HepG2 (cell line): Measurements from ENCODE around the gene CMTM1. TPM values are rescaled to one million over a fixed set of nuclear protein-coding genes. Genes with fewer than 3 reads are reported as not detected.
A peak's percentile ranks its signal among the peaks of the same experiment; 100 is the strongest.

Experiments
- ATRX ChIP-seq: sonication (generic); formaldehyde crosslinking; IDR thresholded peaks from 2 replicates; pipeline ENCODE4 v1.4.0; 2020; ENCODE audit warnings: missing genetic modification reagents, borderline replicate concordance
- CAMTA2 ChIP-seq: sonication (generic); formaldehyde crosslinking; IDR thresholded peaks from 2 replicates; pipeline ENCODE4 v1.4.0; 2020; ENCODE audit warnings: mild to moderate bottlenecking, missing genetic modification reagents, borderline replicate concordance
- KLF9 ChIP-seq: IDR thresholded peaks from 2 replicates; pipeline ENCODE4 v1.6.1; 2016; ENCODE audit warnings: low read depth
- MXI1 ChIP-seq: IDR thresholded peaks from 3 replicates; pipeline ENCODE4 v1.6.1; 2012; ENCODE audit warnings: low read depth, low read length, inconsistent platforms, borderline replicate concordance
- NFE2 ChIP-seq: sonication (generic); formaldehyde crosslinking; IDR thresholded peaks from 2 replicates; pipeline ENCODE4 v1.4.0; 2020; ENCODE audit warnings: missing genetic modification reagents
- NFE2L1 ChIP-seq: sonication (generic); formaldehyde crosslinking; IDR thresholded peaks from 2 replicates; pipeline ENCODE4 v1.4.0; 2020; ENCODE audit warnings: missing genetic modification reagents, mild to moderate bottlenecking, borderline replicate concordance
- POGZ ChIP-seq: sonication (generic); formaldehyde crosslinking; IDR thresholded peaks from 2 replicates; pipeline ENCODE4 v1.4.0; 2020; ENCODE audit warnings: mild to moderate bottlenecking, missing genetic modification reagents
- PTBP1 ChIP-seq: fragments of 200-400 bp; formaldehyde crosslinking; IDR thresholded peaks from 2 replicates; pipeline ENCODE4 v1.6.1; 2018; ENCODE audit warnings: low read length, low read depth; ENCODE audit not compliant: poor library complexity, severe bottlenecking
- RXRA ChIP-seq: sonication (generic); formaldehyde crosslinking; IDR thresholded peaks from 2 replicates; pipeline ENCODE4 v1.5.1; 2020; ENCODE audit warnings: missing genetic modification reagents
- RXRB ChIP-seq: IDR thresholded peaks from 2 replicates; pipeline ENCODE4 v1.6.1; 2016; ENCODE audit warnings: borderline replicate concordance, missing genetic modification reagents, missing compliant biosample characterization
- TARDBP ChIP-seq: sonication (generic); formaldehyde crosslinking; IDR thresholded peaks from 2 replicates; pipeline ENCODE4 v1.8.0; 2022; ENCODE audit warnings: mild to moderate bottlenecking, missing genetic modification reagents
- TCF12 ChIP-seq, 2 experiments: fragments of 450-650 bp in 1 of 2; sonication (generic) in 1 of 2; formaldehyde crosslinking in 1 of 2; IDR thresholded peaks; 2 replicates each; pipeline versions ENCODE4 v1.6.1 to v1.8.0; 2017 to 2022; ENCODE audit warnings: antibody characterized with exemption in 1 of 2, mild to moderate bottlenecking in 1 of 2, missing genetic modification reagents in 1 of 2, moderate library complexity in 1 of 2
- TFDP2 ChIP-seq: sonication (generic); formaldehyde crosslinking; IDR thresholded peaks from 2 replicates; pipeline ENCODE4 v1.4.0; 2020; ENCODE audit warnings: missing genetic modification reagents
- TOPORS ChIP-seq: sonication (generic); formaldehyde crosslinking; IDR thresholded peaks from 2 replicates; pipeline ENCODE4 v1.8.0; 2023; ENCODE audit warnings: mild to moderate bottlenecking, missing genetic modification reagents
- ZC3H4 ChIP-seq: sonication (generic); formaldehyde crosslinking; IDR thresholded peaks from 2 replicates; pipeline ENCODE4 v1.4.0; 2020; ENCODE audit warnings: missing genetic modification reagents, borderline replicate concordance
- ZNF33A ChIP-seq: sonication (generic); formaldehyde crosslinking; IDR thresholded peaks from 2 replicates; pipeline ENCODE4 v1.5.1; 2020; ENCODE audit warnings: missing genetic modification reagents, mild to moderate bottlenecking, moderate library complexity, borderline replicate concordance
- ZNF687 ChIP-seq: sonication (generic); formaldehyde crosslinking; IDR thresholded peaks from 2 replicates; pipeline ENCODE4 v1.5.1; 2020; ENCODE audit warnings: mild to moderate bottlenecking, missing genetic modification reagents, moderate library complexity
- polyA plus RNA-seq, 8 experiments: library from polyadenylated mRNA; depleted of rRNA in 3 of 8; stranded (reverse) in 7 of 8; unstranded in 1 of 8; fragments of >200 nt; fragmentation: Illumina TruSeq in 4 of 8; extraction: Trizol in 4 of 8; gene quantifications; 2 replicates each; pipeline versions ENCODE4 v1.2.1 to v1.2.3, GENCODE V29; 2011 to 2016; ENCODE audit warnings: low read depth in 4 of 8, missing spikeins in 1 of 8, mixed read lengths in 1 of 8; ENCODE audit not compliant: insufficient read depth in 1 of 8
- total RNA-seq, 5 experiments: library from RNA; depleted of rRNA; stranded (reverse); fragments of >200 nt; fragmentation: Illumina TruSeq; extraction: Trizol; gene quantifications; 2 replicates each; pipeline ENCODE4 v1.2.3, GENCODE V29; 2016; ENCODE audit warnings: low read depth in 1 of 5
- TF ChIP-seq, protein P1 (sequence below): sonication (generic); formaldehyde crosslinking; IDR thresholded peaks from 2 replicates; pipeline ENCODE4 v1.4.0; 2020; ENCODE audit warnings: missing genetic modification reagents
- TF ChIP-seq, protein P2 (sequence below): sonication (generic); formaldehyde crosslinking; IDR thresholded peaks from 2 replicates; pipeline ENCODE4 v1.4.0; 2020; ENCODE audit warnings: missing genetic modification reagents

CMTM1 gene
- total and polyA plus RNA-seq, 2 of the 13 experiments (the other 11 are each of a cell fraction or from before 2014, with no cell fraction given): 1.7 to 2.9 TPM

DNA sequence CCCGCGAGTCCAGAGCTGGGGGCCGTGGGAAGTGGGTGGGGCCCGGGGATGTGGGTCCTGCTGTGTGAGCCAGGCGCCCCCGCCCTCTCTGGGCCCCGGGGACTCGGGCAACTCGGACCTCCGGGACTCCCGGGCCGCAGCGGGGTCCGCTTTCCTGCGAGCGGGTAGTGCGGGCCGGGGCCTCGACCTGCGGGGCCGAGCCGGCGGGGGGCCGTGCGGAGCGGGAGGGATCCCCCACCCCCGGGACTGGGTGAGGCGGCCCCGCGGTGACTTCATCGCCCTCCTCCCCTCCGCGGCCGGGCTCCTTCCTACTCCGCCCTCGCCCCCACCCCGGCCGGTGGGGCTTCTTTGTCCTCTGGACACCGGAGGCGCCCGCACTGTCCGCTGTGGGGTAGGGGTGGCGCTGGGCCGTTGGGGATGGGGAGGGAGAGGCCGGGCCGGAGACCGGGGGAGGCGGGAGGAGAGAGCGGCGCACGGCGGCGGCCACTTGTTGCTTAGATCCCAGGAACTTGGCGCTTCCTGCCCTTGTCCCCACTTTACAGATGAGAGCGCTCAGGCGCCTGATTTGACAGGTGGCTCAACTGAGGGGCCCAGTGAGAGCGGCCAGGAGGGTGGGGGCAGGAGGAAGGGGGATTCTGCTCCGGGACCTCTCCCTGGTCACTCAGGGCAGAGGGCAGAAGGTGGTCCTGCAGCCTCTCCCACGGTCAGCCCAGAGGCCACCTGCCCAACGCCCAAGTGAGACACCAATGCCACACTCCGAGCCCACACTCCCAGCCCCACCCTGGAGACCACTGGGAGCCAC, 39.1 kb downstream of the CMTM1 start (continued):
- TF ChIP-seq TCF12 (IDR thresholded peaks at IDR 0.05) (no peak), TCF12 (CRISPR knock-in tag; IDR thresholded peaks at IDR 0.05) (no peak), ZC3H4 (no peak), RXRA (CRISPR knock-in tag) (no peak), KLF9 (CRISPR knock-in tag) (no peak), CAMTA2 (CRISPR knock-in tag) (no peak), RXRB (CRISPR knock-in tag) (no peak), TOPORS (CRISPR knock-in tag) (no peak), PTBP1 (no peak), NFE2 (no peak), POGZ (CRISPR knock-in tag) (no peak), ZNF33A (CRISPR knock-in tag) (no peak), ATRX (no peak), ZNF687 (CRISPR knock-in tag) (peak; percentile 60; the same call in 1 of the 2 replicates), TFDP2 (CRISPR knock-in tag) (no peak), NFE2L1 (CRISPR knock-in tag) (no peak), TARDBP (CRISPR knock-in tag) (no peak), MXI1 (no peak)
- TF ChIP-seq, protein P1, sequence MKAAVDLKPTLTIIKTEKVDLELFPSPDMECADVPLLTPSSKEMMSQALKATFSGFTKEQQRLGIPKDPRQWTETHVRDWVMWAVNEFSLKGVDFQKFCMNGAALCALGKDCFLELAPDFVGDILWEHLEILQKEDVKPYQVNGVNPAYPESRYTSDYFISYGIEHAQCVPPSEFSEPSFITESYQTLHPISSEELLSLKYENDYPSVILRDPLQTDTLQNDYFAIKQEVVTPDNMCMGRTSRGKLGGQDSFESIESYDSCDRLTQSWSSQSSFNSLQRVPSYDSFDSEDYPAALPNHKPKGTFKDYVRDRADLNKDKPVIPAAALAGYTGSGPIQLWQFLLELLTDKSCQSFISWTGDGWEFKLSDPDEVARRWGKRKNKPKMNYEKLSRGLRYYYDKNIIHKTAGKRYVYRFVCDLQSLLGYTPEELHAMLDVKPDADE: no peak; the same call in 1 of the 2 replicates
- TF ChIP-seq, protein P2, sequence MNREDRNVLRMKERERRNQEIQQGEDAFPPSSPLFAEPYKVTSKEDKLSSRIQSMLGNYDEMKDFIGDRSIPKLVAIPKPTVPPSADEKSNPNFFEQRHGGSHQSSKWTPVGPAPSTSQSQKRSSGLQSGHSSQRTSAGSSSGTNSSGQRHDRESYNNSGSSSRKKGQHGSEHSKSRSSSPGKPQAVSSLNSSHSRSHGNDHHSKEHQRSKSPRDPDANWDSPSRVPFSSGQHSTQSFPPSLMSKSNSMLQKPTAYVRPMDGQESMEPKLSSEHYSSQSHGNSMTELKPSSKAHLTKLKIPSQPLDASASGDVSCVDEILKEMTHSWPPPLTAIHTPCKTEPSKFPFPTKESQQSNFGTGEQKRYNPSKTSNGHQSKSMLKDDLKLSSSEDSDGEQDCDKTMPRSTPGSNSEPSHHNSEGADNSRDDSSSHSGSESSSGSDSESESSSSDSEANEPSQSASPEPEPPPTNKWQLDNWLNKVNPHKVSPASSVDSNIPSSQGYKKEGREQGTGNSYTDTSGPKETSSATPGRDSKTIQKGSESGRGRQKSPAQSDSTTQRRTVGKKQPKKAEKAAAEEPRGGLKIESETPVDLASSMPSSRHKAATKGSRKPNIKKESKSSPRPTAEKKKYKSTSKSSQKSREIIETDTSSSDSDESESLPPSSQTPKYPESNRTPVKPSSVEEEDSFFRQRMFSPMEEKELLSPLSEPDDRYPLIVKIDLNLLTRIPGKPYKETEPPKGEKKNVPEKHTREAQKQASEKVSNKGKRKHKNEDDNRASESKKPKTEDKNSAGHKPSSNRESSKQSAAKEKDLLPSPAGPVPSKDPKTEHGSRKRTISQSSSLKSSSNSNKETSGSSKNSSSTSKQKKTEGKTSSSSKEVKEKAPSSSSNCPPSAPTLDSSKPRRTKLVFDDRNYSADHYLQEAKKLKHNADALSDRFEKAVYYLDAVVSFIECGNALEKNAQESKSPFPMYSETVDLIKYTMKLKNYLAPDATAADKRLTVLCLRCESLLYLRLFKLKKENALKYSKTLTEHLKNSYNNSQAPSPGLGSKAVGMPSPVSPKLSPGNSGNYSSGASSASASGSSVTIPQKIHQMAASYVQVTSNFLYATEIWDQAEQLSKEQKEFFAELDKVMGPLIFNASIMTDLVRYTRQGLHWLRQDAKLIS (CRISPR knock-in tag): no peak
